Lower leg skin (tissue), 4 donors: Measurements from ENCODE around the gene BEST4. TPM values are rescaled to one million over a fixed set of nuclear protein-coding genes. Genes with fewer than 3 reads are reported as not detected.
"Not testable (repeated sequence)": the region's sequence is repeated elsewhere in the genome, so short reads cannot be mapped to it uniquely, and the experiment has no call there.

Source experiments
- DNase-seq, 2 donors: peaks; one replicate each; pipeline ENCODE4 v3.0.0-alpha.2; 2019; ENCODE audit warnings: low spot score in 2 of 2
- H3K4me3 ChIP-seq: fragments of 200-600 bp; sonication (generic); 2 replicates; pipeline ENCODE4 v1.5.1; 2017; ENCODE audit warnings: mild to moderate bottlenecking, low read depth; ENCODE audit not compliant: poor library complexity, severe bottlenecking
- CTCF ChIP-seq, 3 donors: fragments of 450-650 bp; IDR thresholded peaks; one replicate each; pipeline ENCODE4 v1.5.1; 2016; ENCODE audit warnings: antibody characterized with exemption in 3 of 3, mild to moderate bottlenecking in 3 of 3, moderate library complexity in 2 of 3
- POLR2A ChIP-seq, 2 donors: fragments of 450-650 bp; IDR thresholded peaks; one replicate each; pipeline ENCODE4 v1.6.1; 2016 to 2017; ENCODE audit warnings: antibody characterized with exemption in 2 of 2, mild to moderate bottlenecking in 1 of 2, moderate library complexity in 1 of 2
- WGBS, 2 donors: methylation state at CpG; one replicate each; pipeline ENCODE4 v1.1.5; 2018; 5-methylcytosine and 5-hydroxymethylcytosine counted together
- intact Hi-C: fragments of 100-400 bp; cut with DNase I; formaldehyde crosslinking; loops from one replicate; pipeline ENCODE4 v1.15.0; 2023; ENCODE audit warnings: low total_unique reads
- total RNA-seq, 4 donors: library from RNA; depleted of rRNA; stranded (reverse); fragments of >200 nt; gene quantifications; one replicate each; pipeline ENCODE4 v1.1.0, GENCODE V29; 2016

The BEST4 gene
- total RNA-seq, 4 donors from 2014 or later, result 0.23 TPM; not detected in 3

- intact Hi-C loops, result no loop called here
- 54 to 58% methylated on average over 21 to 24 of the region's 24 CpGs for WGBS, 2 donors
- DNase-seq, result no peak
- no peak for TF ChIP-seq CTCF (IDR thresholded peaks at IDR 0.05)
- TF ChIP-seq POLR2A (IDR thresholded peaks at IDR 0.05), result no peak
- H3K4me3 ChIP-seq, result no peak overlapping the region
Measured at GRCh38 chr1:44826375-44827196, 38.6 kb upstream of the BEST4 start.

GRCh38 chr1:44824392-44824791, 36.4 kb upstream of the BEST4 start:
- intact Hi-C loops, result not testable (repeated sequence)
- 96 to 97% methylated on average over 6 of the region's 6 CpGs for WGBS, 2 donors

GRCh38 chr1:44822981-44823451, 35.0 kb upstream of the BEST4 start:
- 68 to 82% methylated on average over 13 to 14 of the region's 15 CpGs for WGBS, 2 donors
- DNase-seq, result no peak
- no peak for TF ChIP-seq CTCF (IDR thresholded peaks at IDR 0.05)
- TF ChIP-seq POLR2A (IDR thresholded peaks at IDR 0.05), result no peak
- intact Hi-C loops, result no loop called here
- no peak overlapping the region for H3K4me3 ChIP-seq

More at GRCh38 chr1:44824392-44824791, 36.4 kb upstream of the BEST4 start:
- not testable (repeated sequence) for DNase-seq, H3K4me3 ChIP-seq

- DNase-seq, result no peak
- intact Hi-C loops, result no loop called here
- TF ChIP-seq POLR2A (IDR thresholded peaks at IDR 0.05), result no peak
- 85 to 88% methylated on average over 6 of the region's 6 CpGs for WGBS, 2 donors
- no peak overlapping the region for H3K4me3 ChIP-seq
Measured at GRCh38 chr1:44822131-44822701, 34.2 kb upstream of the BEST4 start.

GRCh38 chr1:44821240-44821715, 33.3 kb upstream of the BEST4 start:
- 90 to 93% methylated on average over 9 of the region's 9 CpGs for WGBS, 2 donors
- DNase-seq, result no peak
- intact Hi-C loops, result no loop called here
- no peak overlapping the region for H3K4me3 ChIP-seq
- no peak for TF ChIP-seq CTCF (IDR thresholded peaks at IDR 0.05)
- no peak for TF ChIP-seq POLR2A (IDR thresholded peaks at IDR 0.05)

- intact Hi-C loops, result no loop called here
- no peak for TF ChIP-seq CTCF (IDR thresholded peaks at IDR 0.05)
- no peak for TF ChIP-seq POLR2A (IDR thresholded peaks at IDR 0.05)
- DNase-seq, result no peak
- peak overlapping the region; percentile 30 for H3K4me3 ChIP-seq
- WGBS, 2 donors, result 26 to 27% methylated on average over 25 of the region's 25 CpGs
Measured at GRCh38 chr1:44820328-44821239, 32.6 kb upstream of the BEST4 start.
